ENCODE results near the gene GUCA1C. TPM values are rescaled to one million over a fixed set of nuclear protein-coding genes. Genes with fewer than 3 reads are reported as not detected.

Gene GUCA1C
- total RNA-seq, 1 experiment from 2014 or later = not detected

GRCh38 chr3:108907194-108907593, 46.5 kb downstream of the GUCA1C start:
- Mint-ChIP-seq H3K27ac (no peak overlapping the region), H3K4me3 (no peak overlapping the region), H3K36me3 (no peaks in the 10 kb centered on the region), H3K4me1 (peaks cover 4% of the 10 kb centered on the region), H3K27me3 (ENCODE audit: low read depth) (no peaks in the 10 kb centered on the region), H3K9me3 (peaks cover 4% of the 10 kb centered on the region; the same call in 1 of the 2 replicates)
- ChIA-PET CTCF (no interaction called here), POLR2A (no interaction called here)
- no peak for DNase-seq (ENCODE audit: low spot score)
- TF ChIP-seq NFE2L1 (CRISPR knock-in tag; IDR thresholded peaks at IDR 0.05) (no peak), AFF4 (CRISPR knock-in tag; IDR thresholded peaks at IDR 0.05; ENCODE audit: borderline replicate concordance) (no peak), ELF4 (CRISPR knock-in tag; IDR thresholded peaks at IDR 0.05; ENCODE audit: low read depth) (no peak), SMAD4 (CRISPR knock-in tag; IDR thresholded peaks at IDR 0.05) (no peak), ZMAT4 (CRISPR knock-in tag; IDR thresholded peaks at IDR 0.05) (no peak)
- ATAC-seq = no peak

- CTCF ChIA-PET = interaction anchor here (1.4 kb wide), 1 partner anchor 15 kb away, joined by 3 read pairs; no protein-coding TSS in a partner anchor
- DNase-seq (ENCODE audit: low spot score) (no peak), ATAC-seq (no peak)
- TF ChIP-seq RORB (CRISPR knock-in tag; IDR thresholded peaks at IDR 0.05) = no peak
- TF ChIP-seq E2F1 (CRISPR knock-in tag; IDR thresholded peaks at IDR 0.05) = no peak
- TF ChIP-seq NR1H2 (CRISPR knock-in tag; IDR thresholded peaks at IDR 0.05) = no peak
- TF ChIP-seq ATF6 (CRISPR knock-in tag; IDR thresholded peaks at IDR 0.05) = no peak
- no peak for TF ChIP-seq ZNF138 (CRISPR knock-in tag; conservative IDR thresholded peaks at IDR 0.05)
- no peak for TF ChIP-seq ZNF512 (CRISPR knock-in tag; IDR thresholded peaks at IDR 0.05; ENCODE audit: borderline replicate concordance)
- no peak for TF ChIP-seq ZNF396 (CRISPR knock-in tag; IDR thresholded peaks at IDR 0.05; ENCODE audit: borderline replicate concordance)
- TF ChIP-seq USF2 (CRISPR knock-in tag; IDR thresholded peaks at IDR 0.05) = no peak
- no peak for TF ChIP-seq ARID4B (CRISPR knock-in tag; IDR thresholded peaks at IDR 0.05; ENCODE audit: borderline replicate concordance)
- TF ChIP-seq ZNF232 (CRISPR knock-in tag; IDR thresholded peaks at IDR 0.05) = no peak
- TF ChIP-seq ZNF423 (CRISPR knock-in tag; IDR thresholded peaks at IDR 0.05) = no peak
- no peak for TF ChIP-seq ZMAT4 (CRISPR knock-in tag; IDR thresholded peaks at IDR 0.05)
- TF ChIP-seq NFE2L1 (CRISPR knock-in tag; IDR thresholded peaks at IDR 0.05) = no peak
- TF ChIP-seq FOXK1 (CRISPR knock-in tag; IDR thresholded peaks at IDR 0.05) = no peak
- H3K4me1 Mint-ChIP-seq = no peaks in the 10 kb centered on the region
- peak overlapping the region; percentile 48 for H3K27ac Mint-ChIP-seq
- POLR2A ChIA-PET = no interaction called here
- H3K4me3 Mint-ChIP-seq = no peak overlapping the region
- no peaks in the 10 kb centered on the region for H3K36me3 Mint-ChIP-seq
- H3K27me3 Mint-ChIP-seq (ENCODE audit: low read depth) = no peaks in the 10 kb centered on the region
- peaks cover 3% of the 10 kb centered on the region; the same call in 1 of the 2 replicates for H3K9me3 Mint-ChIP-seq
Observed at GRCh38 chr3:108899530-108899929, 54.1 kb downstream of the GUCA1C start.

Measured in WTC11 (cell line).